OCI-LY7 (cell line): Measurements from ENCODE around the gene AAK1.

Experiments used
- CTCF ChIP-seq: fragments of 200-600 bp; sonication (generic); conservative IDR thresholded peaks from 2 replicates; pipeline ENCODE4 v1.5.1; 2014; ENCODE audit warnings: mild to moderate bottlenecking, antibody characterized with exemption, low read length, moderate library complexity, mixed read lengths
- EZH2phosphoT487 ChIP-seq: fragments of 200-600 bp; sonication (generic); IDR thresholded peaks from 2 replicates; pipeline ENCODE4 v1.6.1; 2018; ENCODE audit warnings: low read depth, borderline replicate concordance, mild to moderate bottlenecking, mixed run types, antibody characterized with exemption, low read length, moderate library complexity, mixed read lengths

- TF ChIP-seq CTCF (no peak), EZH2phosphoT487 (no peak)
Measured at GRCh38 chr2:69685321-69686048, 41.9 kb upstream of the AAK1 start.
